WTC11 (cell line): ENCODE data around the gene PDLIM4.

Experiments used
- CBFB ChIP-seq: sonication (generic); formaldehyde crosslinking; IDR thresholded peaks from 2 replicates; pipeline ENCODE4 v1.8.1; 2022; ENCODE audit warnings: mild to moderate bottlenecking, low read depth, missing genetic modification reagents
- CREB1 ChIP-seq: sonication (generic); formaldehyde crosslinking; IDR thresholded peaks from 2 replicates; pipeline ENCODE4 v1.8.0; 2023; ENCODE audit warnings: mild to moderate bottlenecking, missing genetic modification reagents
- GABPB1 ChIP-seq: sonication (generic); formaldehyde crosslinking; IDR thresholded peaks from 2 replicates; pipeline ENCODE4 v1.8.1; 2023; ENCODE audit warnings: mild to moderate bottlenecking, missing genetic modification reagents
- GRHL2 ChIP-seq: fragments of 250-450 bp; sonication (Bioruptor Pico); IDR thresholded peaks from 2 replicates; pipeline ENCODE4 v1.8.0; 2022; ENCODE audit warnings: mild to moderate bottlenecking, moderate library complexity; ENCODE audit not compliant: insufficient replicate concordance, severe bottlenecking
- MXD4 ChIP-seq: fragments of 250-450 bp; sonication (Bioruptor Pico); IDR thresholded peaks from 2 replicates; pipeline ENCODE4 v1.8.0; 2021; ENCODE audit warnings: mild to moderate bottlenecking, moderate library complexity, borderline replicate concordance
- NR1H2 ChIP-seq: sonication (generic); formaldehyde crosslinking; IDR thresholded peaks from 2 replicates; pipeline ENCODE4 v1.9.0; 2021; ENCODE audit warnings: mild to moderate bottlenecking, moderate library complexity, missing genetic modification reagents
- NR3C1 ChIP-seq: sonication (generic); formaldehyde crosslinking; conservative IDR thresholded peaks from 2 replicates; pipeline ENCODE4 v1.8.1; 2023; ENCODE audit warnings: low read depth, mild to moderate bottlenecking, missing genetic modification reagents
- TEAD1 ChIP-seq: sonication (generic); formaldehyde crosslinking; IDR thresholded peaks from 2 replicates; pipeline ENCODE4 v1.8.0; 2022; ENCODE audit warnings: mild to moderate bottlenecking, missing genetic modification reagents
- ZNF263 ChIP-seq: sonication (generic); formaldehyde crosslinking; IDR thresholded peaks from 2 replicates; pipeline ENCODE4 v1.8.1; 2022; ENCODE audit warnings: low read depth, mild to moderate bottlenecking, moderate library complexity, missing genetic modification reagents
- TF ChIP-seq, protein P1 (sequence below): fragments of 200-600 bp; IDR thresholded peaks from 2 replicates; pipeline ENCODE4 v1.8.0; 2022; ENCODE audit warnings: antibody characterized with exemption
- TF ChIP-seq, protein P2 (sequence below): sonication (generic); formaldehyde crosslinking; IDR thresholded peaks from 2 replicates; pipeline ENCODE4 v1.8.0; 2023; ENCODE audit warnings: missing genetic modification reagents
- TF ChIP-seq, protein P3 (sequence below): sonication (generic); formaldehyde crosslinking; conservative IDR thresholded peaks from 2 replicates; pipeline ENCODE4 v1.8.1; 2023; ENCODE audit warnings: mild to moderate bottlenecking, low read depth, missing genetic modification reagents, moderate library complexity
- TF ChIP-seq, protein P4 (sequence below): fragments of 250-450 bp; sonication (Bioruptor Pico); conservative IDR thresholded peaks from 2 replicates; pipeline ENCODE4 v1.9.0; 2021; ENCODE audit warnings: mild to moderate bottlenecking
- TF ChIP-seq, protein P5 (sequence below): sonication (generic); formaldehyde crosslinking; IDR thresholded peaks from 2 replicates; pipeline ENCODE4 v1.8.0; 2022; ENCODE audit warnings: mild to moderate bottlenecking, missing genetic modification reagents

DNA sequence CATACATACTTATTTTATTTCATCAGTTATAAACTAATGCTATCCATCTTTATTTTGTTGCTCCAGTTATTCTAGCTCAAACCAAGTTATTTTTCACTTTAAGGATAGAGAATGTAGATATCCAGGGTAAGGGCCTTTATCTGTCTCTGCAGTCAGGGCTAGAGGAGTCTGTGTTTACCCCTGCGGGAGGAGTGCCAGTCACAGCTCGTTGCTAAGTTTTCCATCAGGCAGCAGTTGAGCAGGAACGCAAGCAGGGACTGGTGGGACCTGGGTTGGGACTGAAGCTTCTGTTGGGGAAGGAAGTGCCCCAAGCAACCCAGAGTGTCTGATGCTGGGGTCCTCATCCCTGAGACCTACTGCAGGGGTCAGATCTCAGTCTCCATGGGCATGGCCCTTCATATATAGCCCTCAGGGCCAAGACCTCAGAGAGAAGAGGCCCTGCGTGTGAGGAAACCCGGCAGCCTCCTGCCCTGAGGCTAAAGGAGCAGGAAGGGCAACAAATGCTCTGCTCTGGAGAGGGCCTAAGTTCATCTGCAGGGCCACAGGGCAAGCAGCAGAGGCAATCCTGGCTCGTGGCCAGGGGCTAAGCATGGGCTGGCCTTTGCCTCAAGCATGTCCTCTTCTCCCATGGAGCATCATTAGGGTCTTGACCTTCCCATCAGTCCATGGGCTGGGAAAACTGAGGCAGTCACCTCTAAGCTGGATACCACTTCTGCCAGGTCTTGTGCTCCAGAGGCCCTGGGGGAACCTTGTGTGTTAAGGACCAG lies 43.3 kb downstream of the PDLIM4 start:
- TF ChIP-seq, protein P1, sequence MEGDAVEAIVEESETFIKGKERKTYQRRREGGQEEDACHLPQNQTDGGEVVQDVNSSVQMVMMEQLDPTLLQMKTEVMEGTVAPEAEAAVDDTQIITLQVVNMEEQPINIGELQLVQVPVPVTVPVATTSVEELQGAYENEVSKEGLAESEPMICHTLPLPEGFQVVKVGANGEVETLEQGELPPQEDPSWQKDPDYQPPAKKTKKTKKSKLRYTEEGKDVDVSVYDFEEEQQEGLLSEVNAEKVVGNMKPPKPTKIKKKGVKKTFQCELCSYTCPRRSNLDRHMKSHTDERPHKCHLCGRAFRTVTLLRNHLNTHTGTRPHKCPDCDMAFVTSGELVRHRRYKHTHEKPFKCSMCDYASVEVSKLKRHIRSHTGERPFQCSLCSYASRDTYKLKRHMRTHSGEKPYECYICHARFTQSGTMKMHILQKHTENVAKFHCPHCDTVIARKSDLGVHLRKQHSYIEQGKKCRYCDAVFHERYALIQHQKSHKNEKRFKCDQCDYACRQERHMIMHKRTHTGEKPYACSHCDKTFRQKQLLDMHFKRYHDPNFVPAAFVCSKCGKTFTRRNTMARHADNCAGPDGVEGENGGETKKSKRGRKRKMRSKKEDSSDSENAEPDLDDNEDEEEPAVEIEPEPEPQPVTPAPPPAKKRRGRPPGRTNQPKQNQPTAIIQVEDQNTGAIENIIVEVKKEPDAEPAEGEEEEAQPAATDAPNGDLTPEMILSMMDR, result no peak
- TF ChIP-seq MXD4 (CRISPR knock-in tag) (no peak), CREB1 (CRISPR knock-in tag) (no peak), NR3C1 (CRISPR knock-in tag) (no peak), NR1H2 (CRISPR knock-in tag) (no peak), TEAD1 (no peak), CBFB (CRISPR knock-in tag) (no peak), ZNF263 (CRISPR knock-in tag) (no peak), GABPB1 (CRISPR knock-in tag) (no peak), GRHL2 (no peak)
- TF ChIP-seq, protein P2, sequence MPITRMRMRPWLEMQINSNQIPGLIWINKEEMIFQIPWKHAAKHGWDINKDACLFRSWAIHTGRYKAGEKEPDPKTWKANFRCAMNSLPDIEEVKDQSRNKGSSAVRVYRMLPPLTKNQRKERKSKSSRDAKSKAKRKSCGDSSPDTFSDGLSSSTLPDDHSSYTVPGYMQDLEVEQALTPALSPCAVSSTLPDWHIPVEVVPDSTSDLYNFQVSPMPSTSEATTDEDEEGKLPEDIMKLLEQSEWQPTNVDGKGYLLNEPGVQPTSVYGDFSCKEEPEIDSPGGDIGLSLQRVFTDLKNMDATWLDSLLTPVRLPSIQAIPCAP (CRISPR knock-in tag), result no peak
- TF ChIP-seq, protein P3, sequence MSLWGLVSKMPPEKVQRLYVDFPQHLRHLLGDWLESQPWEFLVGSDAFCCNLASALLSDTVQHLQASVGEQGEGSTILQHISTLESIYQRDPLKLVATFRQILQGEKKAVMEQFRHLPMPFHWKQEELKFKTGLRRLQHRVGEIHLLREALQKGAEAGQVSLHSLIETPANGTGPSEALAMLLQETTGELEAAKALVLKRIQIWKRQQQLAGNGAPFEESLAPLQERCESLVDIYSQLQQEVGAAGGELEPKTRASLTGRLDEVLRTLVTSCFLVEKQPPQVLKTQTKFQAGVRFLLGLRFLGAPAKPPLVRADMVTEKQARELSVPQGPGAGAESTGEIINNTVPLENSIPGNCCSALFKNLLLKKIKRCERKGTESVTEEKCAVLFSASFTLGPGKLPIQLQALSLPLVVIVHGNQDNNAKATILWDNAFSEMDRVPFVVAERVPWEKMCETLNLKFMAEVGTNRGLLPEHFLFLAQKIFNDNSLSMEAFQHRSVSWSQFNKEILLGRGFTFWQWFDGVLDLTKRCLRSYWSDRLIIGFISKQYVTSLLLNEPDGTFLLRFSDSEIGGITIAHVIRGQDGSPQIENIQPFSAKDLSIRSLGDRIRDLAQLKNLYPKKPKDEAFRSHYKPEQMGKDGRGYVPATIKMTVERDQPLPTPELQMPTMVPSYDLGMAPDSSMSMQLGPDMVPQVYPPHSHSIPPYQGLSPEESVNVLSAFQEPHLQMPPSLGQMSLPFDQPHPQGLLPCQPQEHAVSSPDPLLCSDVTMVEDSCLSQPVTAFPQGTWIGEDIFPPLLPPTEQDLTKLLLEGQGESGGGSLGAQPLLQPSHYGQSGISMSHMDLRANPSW (CRISPR knock-in tag), result no peak
- TF ChIP-seq, protein P4, sequence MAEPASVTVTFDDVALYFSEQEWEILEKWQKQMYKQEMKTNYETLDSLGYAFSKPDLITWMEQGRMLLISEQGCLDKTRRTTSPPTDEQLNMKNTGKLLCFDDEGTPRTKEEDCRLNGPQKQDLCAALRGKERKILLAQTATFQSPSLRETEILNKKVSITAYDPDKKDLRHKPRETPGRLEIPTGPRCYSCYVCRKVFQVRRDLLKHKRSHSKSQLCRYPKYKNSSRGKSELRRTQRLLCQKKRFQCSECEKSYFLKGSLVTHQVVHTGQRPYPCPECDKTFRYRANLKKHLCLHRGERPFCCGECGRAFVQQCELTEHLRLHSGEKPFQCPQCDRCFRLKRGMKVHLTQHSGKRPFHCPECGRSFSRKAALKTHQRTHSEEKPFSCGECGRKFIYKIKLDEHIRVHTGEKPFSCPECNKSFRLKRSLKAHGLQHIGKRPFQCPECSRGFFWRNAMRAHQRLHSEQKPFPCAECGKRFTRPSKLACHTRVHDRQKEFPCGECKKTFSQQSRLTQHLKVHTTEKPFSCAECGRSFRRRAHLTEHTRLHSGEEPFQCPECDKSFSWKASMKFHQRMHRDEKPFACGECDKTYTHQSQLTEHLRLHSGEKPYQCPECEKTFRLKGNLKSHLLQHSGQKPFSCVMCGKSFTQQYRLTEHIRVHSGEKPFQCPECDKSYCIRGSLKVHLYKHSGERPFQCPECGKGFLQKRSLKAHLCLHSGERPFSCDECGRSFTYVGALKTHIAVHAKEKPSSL, result no peak
- TF ChIP-seq, protein P5, sequence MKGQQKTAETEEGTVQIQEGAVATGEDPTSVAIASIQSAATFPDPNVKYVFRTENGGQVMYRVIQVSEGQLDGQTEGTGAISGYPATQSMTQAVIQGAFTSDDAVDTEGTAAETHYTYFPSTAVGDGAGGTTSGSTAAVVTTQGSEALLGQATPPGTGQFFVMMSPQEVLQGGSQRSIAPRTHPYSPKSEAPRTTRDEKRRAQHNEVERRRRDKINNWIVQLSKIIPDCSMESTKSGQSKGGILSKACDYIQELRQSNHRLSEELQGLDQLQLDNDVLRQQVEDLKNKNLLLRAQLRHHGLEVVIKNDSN (CRISPR knock-in tag), result no peak
